Fibroblast of lung (primary cell): ENCODE measurements around the gene GADD45G. TPM values are rescaled to one million over a fixed set of nuclear protein-coding genes. Genes with fewer than 3 reads are reported as not detected.

Source experiments
- DNase-seq, 2 donors: peaks; one replicate each; pipeline versions ENCODE4 v3.0.0 to v3.0.0-alpha.2; 2010; ENCODE audit warnings: low read depth in 2 of 2
- H2AFZ ChIP-seq: 2 replicates; pipeline ENCODE4 v1.5.1; 2012; ENCODE audit warnings: low read length, control low read depth, inconsistent platforms
- H3K27ac ChIP-seq: 2 replicates; pipeline ENCODE4 v1.5.1; 2011; ENCODE audit warnings: low read length, control low read depth; ENCODE audit not compliant: insufficient read depth
- H3K27me3 ChIP-seq: 2 replicates; pipeline ENCODE4 v1.5.1; 2011; ENCODE audit warnings: mild to moderate bottlenecking, low read length; ENCODE audit not compliant: control insufficient read depth, insufficient read depth
- H3K36me3 ChIP-seq: 2 replicates; pipeline ENCODE4 v1.5.1; 2011; ENCODE audit warnings: low read length; ENCODE audit not compliant: control insufficient read depth, insufficient read depth
- H3K4me1 ChIP-seq: 2 replicates; pipeline ENCODE4 v1.5.1; 2011; ENCODE audit warnings: low read length; ENCODE audit not compliant: control insufficient read depth, insufficient read depth; ENCODE audit errors: extremely low read depth
- H3K4me2 ChIP-seq: 2 replicates; pipeline ENCODE4 v1.5.1; 2011; ENCODE audit warnings: low read length, control low read depth; ENCODE audit not compliant: insufficient read depth; ENCODE audit errors: extremely low read depth
- H3K4me3 ChIP-seq, 4 experiments: fragments of 200-600 bp in 1 of 4; sonication (generic) in 1 of 4; replicated peaks in 1 of 4; 2 replicates each; pipeline ENCODE4 v1.5.1; 2011 to 2016; ENCODE audit warnings: low read length in 4 of 4, low read depth in 3 of 4, mild to moderate bottlenecking in 3 of 4, control low read depth in 2 of 4, inconsistent platforms in 1 of 4, mixed read lengths in 1 of 4; ENCODE audit not compliant: insufficient read depth in 1 of 4; ENCODE audit errors: control extremely low read depth in 1 of 4
- H3K79me2 ChIP-seq: 2 replicates; pipeline ENCODE4 v1.5.1; 2012; ENCODE audit warnings: mild to moderate bottlenecking, low read length, inconsistent platforms; ENCODE audit not compliant: control insufficient read depth, insufficient read depth
- H3K9ac ChIP-seq: 2 replicates; pipeline ENCODE4 v1.5.1; 2011; ENCODE audit warnings: mild to moderate bottlenecking, low read length, control low read depth; ENCODE audit not compliant: insufficient read depth
- H3K9me3 ChIP-seq: 2 replicates; pipeline ENCODE4 v1.5.1; 2012; ENCODE audit warnings: low read depth, low read length; ENCODE audit not compliant: control insufficient read depth, insufficient read depth
- H4K20me1 ChIP-seq: 2 replicates; pipeline ENCODE4 v1.5.1; 2011; ENCODE audit warnings: low read length; ENCODE audit not compliant: control insufficient read depth, insufficient read depth; ENCODE audit errors: extremely low read depth
- EZH2 ChIP-seq: IDR thresholded peaks from 2 replicates; pipeline ENCODE4 v1.5.1; 2012; ENCODE audit warnings: low read length, control low read depth, mild to moderate bottlenecking; ENCODE audit errors: missing control alignments
- polyA plus RNA-seq, 2 donors: library from polyadenylated mRNA; depleted of rRNA in 1 of 2; stranded (reverse) in 1 of 2; unstranded in 1 of 2; fragments of >200 nt; gene quantifications; 2 replicates each; pipeline ENCODE4 v1.2.1, GENCODE V29; 2011 to 2012; ENCODE audit warnings: missing spikeins in 1 of 2
- total RNA-seq: library from RNA; depleted of rRNA; stranded (reverse); fragments of >200 nt; gene quantifications from 2 replicates; pipeline ENCODE4 v1.2.1, GENCODE V29; 2014
- TF ChIP-seq, protein P1 (sequence below), 2 donors: IDR thresholded peaks in 1 of 2; conservative IDR thresholded peaks in 1 of 2; 1 replicate in 1 of 2; 2 replicates in 1 of 2; pipeline ENCODE4 v1.5.1; 2011 to 2012; ENCODE audit warnings: low read length in 2 of 2, control low read depth in 1 of 2, inconsistent platforms in 1 of 2, low read depth in 1 of 2, mild to moderate bottlenecking in 1 of 2

The GADD45G gene
- total and polyA plus RNA-seq, 2 donors (not counting 1 experiment from before 2014, with no cell fraction given): 3.5 TPM; not detected in 1

DNA sequence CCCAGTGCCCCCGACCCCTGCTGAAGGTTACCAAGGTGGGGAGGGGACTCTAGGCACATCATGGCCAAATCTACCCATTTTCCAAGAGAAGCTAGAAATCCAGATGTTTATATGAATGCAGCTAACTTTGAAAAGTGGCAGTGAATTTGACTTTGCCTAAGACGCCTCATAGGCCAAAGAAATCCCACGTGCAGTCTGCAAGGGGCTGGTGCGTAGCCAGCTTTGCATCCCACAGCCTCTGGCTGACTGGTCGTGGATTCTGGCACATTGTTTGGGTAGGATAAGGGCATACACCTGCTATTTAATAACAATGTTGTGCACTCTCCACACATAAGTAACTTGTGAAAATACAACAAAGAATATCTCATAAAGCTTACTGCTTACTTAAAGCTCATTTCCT lies 3.5 kb upstream of the GADD45G start:
- Histone ChIP-seq H3K9me3 (no peaks in the 10 kb centered on the region), H3K79me2 (no peaks in the 10 kb centered on the region), H3K4me3 (no peak overlapping the region), H3K27me3 (peaks cover 2% of the 10 kb centered on the region), H3K36me3 (no peaks in the 10 kb centered on the region), H3K4me1 (peaks cover 2% of the 10 kb centered on the region), H2AFZ (no peak overlapping the region), H3K27ac (no peak overlapping the region), H4K20me1 (no peaks in the 10 kb centered on the region), H3K4me2 (no peak overlapping the region), H3K9ac (no peak overlapping the region)
- DNase-seq: no peak
- TF ChIP-seq, protein P1, sequence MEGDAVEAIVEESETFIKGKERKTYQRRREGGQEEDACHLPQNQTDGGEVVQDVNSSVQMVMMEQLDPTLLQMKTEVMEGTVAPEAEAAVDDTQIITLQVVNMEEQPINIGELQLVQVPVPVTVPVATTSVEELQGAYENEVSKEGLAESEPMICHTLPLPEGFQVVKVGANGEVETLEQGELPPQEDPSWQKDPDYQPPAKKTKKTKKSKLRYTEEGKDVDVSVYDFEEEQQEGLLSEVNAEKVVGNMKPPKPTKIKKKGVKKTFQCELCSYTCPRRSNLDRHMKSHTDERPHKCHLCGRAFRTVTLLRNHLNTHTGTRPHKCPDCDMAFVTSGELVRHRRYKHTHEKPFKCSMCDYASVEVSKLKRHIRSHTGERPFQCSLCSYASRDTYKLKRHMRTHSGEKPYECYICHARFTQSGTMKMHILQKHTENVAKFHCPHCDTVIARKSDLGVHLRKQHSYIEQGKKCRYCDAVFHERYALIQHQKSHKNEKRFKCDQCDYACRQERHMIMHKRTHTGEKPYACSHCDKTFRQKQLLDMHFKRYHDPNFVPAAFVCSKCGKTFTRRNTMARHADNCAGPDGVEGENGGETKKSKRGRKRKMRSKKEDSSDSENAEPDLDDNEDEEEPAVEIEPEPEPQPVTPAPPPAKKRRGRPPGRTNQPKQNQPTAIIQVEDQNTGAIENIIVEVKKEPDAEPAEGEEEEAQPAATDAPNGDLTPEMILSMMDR (conservative IDR thresholded peaks at IDR 0.05 in 1 of 2, IDR thresholded peaks at IDR 0.05 in 1 of 2; ENCODE audit: low read depth in 1 of 2, low read length in 2 of 2): no peak
- no peak for TF ChIP-seq EZH2

DNA sequence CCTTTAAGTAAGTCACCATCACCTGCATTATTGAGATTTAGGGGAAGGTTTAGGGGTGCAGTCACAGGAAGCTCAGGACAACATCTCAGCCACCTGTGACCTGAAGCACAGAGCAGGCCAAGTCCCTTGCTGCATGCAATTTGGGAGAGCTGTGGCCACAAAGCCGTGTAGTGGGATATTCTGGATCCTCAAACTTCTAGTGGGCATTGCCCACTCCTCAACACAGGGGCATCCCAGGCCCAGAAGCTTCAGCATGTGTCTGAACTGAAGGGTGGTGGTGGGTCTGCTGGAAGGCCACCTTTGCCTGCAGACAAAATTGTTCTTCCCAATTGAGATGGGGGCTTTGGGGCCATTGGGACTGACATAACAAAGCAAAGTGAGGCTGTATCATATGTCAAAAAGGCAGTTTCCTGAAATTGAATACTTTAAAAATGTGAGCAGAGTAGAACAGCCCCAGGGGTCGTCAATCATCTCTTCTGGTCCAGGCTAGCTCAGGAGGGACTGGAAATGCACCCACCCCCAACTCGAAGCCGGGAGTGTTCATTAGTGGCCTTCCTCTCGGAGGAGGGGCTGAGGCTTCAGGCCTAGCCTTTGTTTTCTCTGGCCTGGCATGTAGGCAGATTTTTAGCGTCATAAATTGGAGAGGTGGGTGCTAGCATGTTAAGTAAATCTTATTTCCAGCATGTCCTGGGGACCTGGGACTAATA lies 2.8 kb upstream of the GADD45G start:
- TF ChIP-seq EZH2: no peak
- TF ChIP-seq, protein P1 (conservative IDR thresholded peaks at IDR 0.05 in 1 of 2, IDR thresholded peaks at IDR 0.05 in 1 of 2; ENCODE audit: low read depth in 1 of 2, low read length in 2 of 2): no peak
- no peak for DNase-seq

DNA sequence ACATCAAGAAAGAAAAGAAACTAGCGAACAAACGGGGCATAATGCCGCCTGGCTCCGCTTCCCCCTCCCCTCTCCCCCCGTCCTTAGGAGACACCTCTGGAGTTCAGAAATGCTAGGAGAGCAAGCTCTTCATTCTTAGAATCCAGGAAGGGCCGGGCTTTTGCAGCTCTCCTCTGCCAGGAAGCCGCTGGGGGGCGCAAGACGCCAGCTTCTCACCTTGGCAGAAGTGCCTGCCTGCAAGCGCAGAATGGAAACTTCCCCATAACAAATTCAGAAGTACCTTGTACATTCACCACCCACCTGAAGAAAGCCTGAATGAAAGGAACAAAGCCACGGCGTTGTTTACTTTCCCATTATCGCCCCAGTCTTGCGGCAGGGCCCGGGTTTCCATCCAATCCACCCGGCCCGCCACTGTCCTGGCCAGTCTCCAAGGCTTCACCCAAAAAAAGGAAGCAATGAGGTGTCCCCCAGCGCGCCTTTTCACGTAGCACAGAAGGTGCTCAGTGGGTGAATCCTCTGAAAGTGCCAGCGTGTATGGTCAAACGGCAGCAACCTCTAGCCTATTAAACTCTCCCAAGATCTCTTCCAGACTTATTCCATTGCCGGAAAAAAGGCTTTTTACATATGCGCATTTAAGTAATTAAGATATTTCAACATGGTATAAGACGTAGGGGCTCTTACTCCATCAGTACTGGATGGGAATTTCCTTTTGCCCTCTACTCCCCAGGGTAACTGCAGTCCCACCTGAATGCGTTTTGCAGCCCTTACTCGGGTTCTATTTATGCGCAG lies 1.6 kb upstream of the GADD45G start:
- H3K36me3 ChIP-seq: no peaks in the 10 kb centered on the region
- peak overlapping the region in 2 of 4 experiments; percentile 36 to 62 for H3K4me3 ChIP-seq
- H3K4me2 ChIP-seq: peak overlapping the region; percentile 72
- H3K9ac ChIP-seq: no peak overlapping the region
- peak; percentile 73 to 82 for DNase-seq
- no peak overlapping the region for H2AFZ ChIP-seq
- peak; percentile 50 for TF ChIP-seq EZH2
- TF ChIP-seq, protein P1 (conservative IDR thresholded peaks at IDR 0.05 in 1 of 2, IDR thresholded peaks at IDR 0.05 in 1 of 2; ENCODE audit: low read depth in 1 of 2, low read length in 2 of 2): peak; percentile 86 to 88
- H4K20me1 ChIP-seq: no peaks in the 10 kb centered on the region
- no peaks in the 10 kb centered on the region for H3K79me2 ChIP-seq
- no peaks in the 10 kb centered on the region for H3K9me3 ChIP-seq
- H3K27me3 ChIP-seq: peaks cover 2% of the 10 kb centered on the region
- no peak overlapping the region for H3K27ac ChIP-seq
- peaks cover 4% of the 10 kb centered on the region for H3K4me1 ChIP-seq

More for the DNA sequence above, 2.8 kb upstream of the GADD45G start:
- no peak overlapping the region for H3K4me3 ChIP-seq
- H3K9me3 ChIP-seq: no peaks in the 10 kb centered on the region
- H2AFZ ChIP-seq: no peak overlapping the region
- no peak overlapping the region for H3K27ac ChIP-seq
- peaks cover 4% of the 10 kb centered on the region for H3K4me1 ChIP-seq
- no peak overlapping the region for H3K9ac ChIP-seq
- H3K79me2 ChIP-seq: no peaks in the 10 kb centered on the region
- no peaks in the 10 kb centered on the region for H4K20me1 ChIP-seq
- H3K36me3 ChIP-seq: no peaks in the 10 kb centered on the region
- H3K27me3 ChIP-seq: peaks cover 2% of the 10 kb centered on the region
- no peak overlapping the region for H3K4me2 ChIP-seq
